Gastrocnemius medialis (tissue), 4 donors: ENCODE results near the gene NCOR1.

ENCODE experiments used
- CTCF ChIP-seq, 5 experiments: fragments of 450-650 bp in 3 of 5; fragments of 200-600 bp in 2 of 5; sonication (generic) in 2 of 5; IDR thresholded peaks in 4 of 5; conservative IDR thresholded peaks in 1 of 5; 1 replicate in 4 of 5; 2 replicates in 1 of 5; pipeline ENCODE4 v1.5.1; 2016 to 2019; ENCODE audit warnings: antibody characterized with exemption in 5 of 5, mild to moderate bottlenecking in 3 of 5, moderate library complexity in 3 of 5
- POLR2A ChIP-seq, 2 donors: fragments of 450-650 bp; IDR thresholded peaks; one replicate each; pipeline ENCODE4 v1.6.1; 2017; ENCODE audit warnings: antibody characterized with exemption in 2 of 2, mild to moderate bottlenecking in 2 of 2, moderate library complexity in 2 of 2

- TF ChIP-seq CTCF (IDR thresholded peaks at IDR 0.05 in 4 of 5, conservative IDR thresholded peaks at IDR 0.05 in 1 of 5) = no peak
- TF ChIP-seq POLR2A (IDR thresholded peaks at IDR 0.05) = no peak
These were observed 26.6 kb upstream of the NCOR1 start for GRCh38 chr17:16241906-16242399.
